EL (cell line): Measurements from ENCODE around the gene COQ8B.
A peak's percentile ranks its signal among the peaks of the same experiment; 100 is the strongest.

Experiments used
- DNase-seq: peaks from one replicate; pipeline ENCODE4 v3.0.0-alpha.2; 2016

The COQ8B gene

GRCh38 chr19:40690050-40690692 lies 26.5 kb downstream of the COQ8B start, which contains the start of gene NUMBL:
NUMBL (minus strand) TSS chr19:40690651; CDS start chr19:40690483, 168 bp downstream.
- DNase-seq = no peak

GRCh38 chr19:40689339-40690049 lies 27.2 kb downstream of the COQ8B start:
- no peak for DNase-seq

- DNase-seq = no peak
Measured at GRCh38 chr19:40688987-40689338, 27.7 kb downstream of the COQ8B start.

GRCh38 chr19:40688309-40688708 lies 28.4 kb downstream of the COQ8B start:
- DNase-seq = no peak

- DNase-seq = peak; percentile 65
Measured at GRCh38 chr19:40687525-40688016, 29.1 kb downstream of the COQ8B start.

- DNase-seq = no peak
Measured at GRCh38 chr19:40686882-40687524, 29.7 kb downstream of the COQ8B start.

- no peak for DNase-seq
Measured at GRCh38 chr19:40685563-40685962, 31.1 kb downstream of the COQ8B start.

GRCh38 chr19:40685016-40685526 lies 31.6 kb downstream of the COQ8B start:
- DNase-seq = no peak

- no peak for DNase-seq
Measured at GRCh38 chr19:40684280-40684679, 32.4 kb downstream of the COQ8B start.

GRCh38 chr19:40683437-40683836 lies 33.2 kb downstream of the COQ8B start:
- no peak for DNase-seq

- DNase-seq = no peak
Measured at GRCh38 chr19:40682431-40682964, 34.2 kb downstream of the COQ8B start.

GRCh38 chr19:40681039-40681438 lies 35.6 kb downstream of the COQ8B start:
- no peak for DNase-seq

GRCh38 chr19:40677156-40677555 lies 39.5 kb downstream of the COQ8B start:
- DNase-seq = no peak

- DNase-seq = no peak
Measured at GRCh38 chr19:40674291-40674690, 42.4 kb downstream of the COQ8B start.

- DNase-seq = no peak
Measured at GRCh38 chr19:40673397-40673796, 43.3 kb downstream of the COQ8B start.

- no peak for DNase-seq
Measured at GRCh38 chr19:40672573-40673299, 44.0 kb downstream of the COQ8B start.

- no peak for DNase-seq
Measured at GRCh38 chr19:40672038-40672437, 44.6 kb downstream of the COQ8B start.

GRCh38 chr19:40671404-40671803 lies 45.3 kb downstream of the COQ8B start:
- DNase-seq = no peak

- no peak for DNase-seq
Measured at GRCh38 chr19:40668991-40669614, 47.6 kb downstream of the COQ8B start.

- DNase-seq = no peak
Measured at GRCh38 chr19:40667602-40668001, 49.1 kb downstream of the COQ8B start.

- no peak for DNase-seq
Measured at GRCh38 chr19:40666803-40667438, 49.8 kb downstream of the COQ8B start.
